ENCODE measurements around the gene LBHD1.

DNA sequence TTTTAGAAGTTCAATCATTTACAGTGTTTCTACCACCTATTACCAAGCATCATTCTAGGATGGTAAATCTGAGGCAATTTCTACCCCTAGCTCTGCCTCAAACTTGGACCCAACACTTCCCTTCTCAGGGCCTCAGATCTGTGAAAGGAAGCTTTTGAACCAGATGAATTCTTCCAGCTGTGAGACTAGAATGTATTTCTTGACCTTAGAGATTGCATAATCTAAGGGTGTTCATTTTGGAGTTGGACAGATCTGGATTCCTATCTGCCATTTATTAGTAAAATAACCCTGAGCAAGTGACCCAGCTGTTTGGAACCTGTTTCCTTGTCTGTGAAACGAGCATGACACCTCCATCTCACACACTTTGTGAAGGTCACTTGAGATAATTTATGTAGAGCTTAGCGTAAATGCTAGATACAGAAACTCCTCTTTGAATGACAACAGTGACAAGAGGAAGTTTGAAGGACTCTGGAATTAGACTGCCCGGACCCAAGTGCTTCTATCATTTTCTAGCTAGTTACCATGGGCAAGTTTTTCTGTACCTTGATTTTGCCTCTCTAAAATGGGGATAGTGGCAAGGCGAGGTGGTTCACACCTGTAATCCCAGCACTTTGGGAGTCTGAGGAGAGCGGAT, 15.2 kb downstream of the LBHD1 start:
- TF ChIP-seq EZH2 (IDR thresholded peaks at IDR 0.05) (no peak), POLR2AphosphoS5 (IDR thresholded peaks at IDR 0.05; ENCODE audit: borderline replicate concordance, low read depth, low read length) (no peak), FOXP2 (optimal IDR thresholded peaks at IDR 0.05; ENCODE audit: control extremely low read depth, extremely low read length, insufficient read depth) (no peak)
